ACHN (cell line): ENCODE measurements around the gene CYP4F3.

Source experiments
- DNase-seq: peaks from one replicate; pipeline ENCODE4 v3.0.0-alpha.2; 2015
- in situ Hi-C: cut with HindIII; loops from 2 replicates; pipeline ENCODE4 v1.10.0; 2017; ENCODE audit warnings: low sequenced_read_pairs, low pct_ligation_motif_present, low pct_unique_long_range_greater_than_20kb

CYP4F3 gene

DNA sequence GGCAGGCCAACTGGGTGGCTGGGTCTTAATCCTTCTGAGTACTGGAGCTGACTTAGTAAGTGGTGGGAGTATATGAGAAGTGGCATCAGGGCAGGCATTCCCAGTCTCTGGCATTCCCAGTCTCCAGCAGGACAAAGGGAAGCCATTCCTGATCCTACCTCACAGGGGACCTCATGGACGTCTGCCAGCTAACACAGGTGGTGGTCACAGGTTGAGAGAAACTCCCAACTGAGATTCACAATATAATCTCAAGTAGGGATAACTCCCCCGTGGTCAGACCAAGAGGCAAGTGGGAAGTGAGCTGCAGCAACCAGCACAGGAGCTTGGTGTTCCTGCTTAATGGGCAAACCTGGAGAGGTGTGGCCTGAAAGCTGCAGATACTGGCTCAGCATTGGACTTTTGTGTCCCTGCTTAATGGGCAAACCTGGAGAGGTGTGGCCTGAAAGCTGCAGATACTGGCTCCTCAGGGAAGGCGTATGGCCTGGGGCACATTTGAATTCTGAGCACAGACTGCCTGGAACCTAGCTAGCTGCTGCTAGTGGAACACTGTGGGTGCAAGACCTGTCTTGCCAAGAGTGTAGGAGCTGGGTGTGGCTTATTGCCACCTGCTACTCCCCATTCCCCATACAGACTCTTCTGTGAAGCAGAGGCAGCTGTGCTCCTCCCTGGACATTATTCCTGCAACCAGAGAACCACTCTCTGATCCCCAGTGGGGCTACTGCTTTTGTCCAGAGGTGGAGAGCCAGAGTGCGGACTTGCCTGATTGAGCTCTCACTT is 61.2 kb downstream of the CYP4F3 start:
- in situ Hi-C loops, result no loop called here
- no peak for DNase-seq

DNA sequence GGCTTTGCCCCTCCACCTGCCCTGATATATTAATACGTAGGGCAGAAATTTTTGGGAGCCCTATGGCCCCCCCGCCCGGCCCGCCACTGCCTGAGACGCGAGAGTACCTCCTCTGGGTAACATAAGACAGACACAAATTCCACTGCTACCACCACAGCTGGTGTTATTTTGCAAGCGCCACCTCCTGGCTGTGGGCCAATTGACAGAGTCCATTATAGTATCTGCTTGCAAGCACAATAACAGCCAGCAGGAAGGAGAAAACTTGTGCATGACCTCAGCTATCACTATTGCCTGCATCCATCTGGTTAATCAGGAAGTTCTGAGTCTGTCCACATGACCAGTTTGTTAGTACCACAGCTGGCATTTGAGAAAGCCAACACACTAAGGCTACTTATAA is 61.8 kb downstream of the CYP4F3 start:
- no peak for DNase-seq
- in situ Hi-C loops, result no loop called here
